Umbilical cord (tissue), 2 donors: ENCODE measurements around the gene DHX32. TPM values are rescaled to one million over a fixed set of nuclear protein-coding genes. Genes with fewer than 3 reads are reported as not detected.
"Not testable (repeated sequence)": the region's sequence is repeated elsewhere in the genome, so short reads cannot be mapped to it uniquely, and the experiment has no call there.

Experiments
- DNase-seq: peaks from one replicate; pipeline ENCODE4 v3.0.0-alpha.2; 2015; ENCODE audit warnings: low spot score
- total RNA-seq: library from RNA; depleted of rRNA; stranded (reverse); fragments of >200 nt; gene quantifications from one replicate; pipeline ENCODE4 v1.2.3, GENCODE V29; 2014; ENCODE audit warnings: low replicate concordance; ENCODE audit not compliant: insufficient read depth

The DHX32 gene
- total RNA-seq, 1 donor from 2014 or later = 40.4 TPM

GRCh38 chr10:125896088-125896934 lies 15.2 kb upstream of the DHX32 start, which contains the start of gene FANK1:
FANK1 (plus strand) TSS chr10:125896564; CDS start chr10:125896643, 79 bp downstream.
- DNase-seq = peak; percentile 92

GRCh38 chr10:125895130-125896087 lies 14.3 kb upstream of the DHX32 start:
- DNase-seq = peak; percentile 63

GRCh38 chr10:125894176-125894575 lies 13.1 kb upstream of the DHX32 start:
- not testable (repeated sequence) for DNase-seq

GRCh38 chr10:125892402-125892801 lies 11.3 kb upstream of the DHX32 start:
- DNase-seq = not testable (repeated sequence)

GRCh38 chr10:125889441-125889840 lies 8.3 kb upstream of the DHX32 start:
- not testable (repeated sequence) for DNase-seq

GRCh38 chr10:125886914-125887512 lies 5.9 kb upstream of the DHX32 start:
- DNase-seq = no peak

- DNase-seq = no peak
These were observed 2.1 kb upstream of the DHX32 start for GRCh38 chr10:125883211-125883610.

GRCh38 chr10:125882596-125882995 lies 1.5 kb upstream of the DHX32 start:
- DNase-seq = no peak

- DNase-seq = peak; percentile 83
These were observed 373 bp downstream of the DHX32 start for GRCh38 chr10:125880719-125881118.

GRCh38 chr10:125878957-125879835 lies 1.9 kb downstream of the DHX32 start:
- no peak for DNase-seq

GRCh38 chr10:125871338-125871737 lies 9.8 kb downstream of the DHX32 start:
- DNase-seq = peak; percentile 42

GRCh38 chr10:125868372-125868975 lies 12.6 kb downstream of the DHX32 start:
- peak; percentile 39 for DNase-seq

- DNase-seq = no peak
These were observed 14.6 kb downstream of the DHX32 start for GRCh38 chr10:125866421-125867029.

GRCh38 chr10:125865120-125865519 lies 16.0 kb downstream of the DHX32 start:
- no peak for DNase-seq

GRCh38 chr10:125859128-125859817 lies 21.8 kb downstream of the DHX32 start:
- no peak for DNase-seq

- DNase-seq = no peak
These were observed 23.8 kb downstream of the DHX32 start for GRCh38 chr10:125857185-125857760.

- DNase-seq = no peak
These were observed 28.6 kb downstream of the DHX32 start for GRCh38 chr10:125852487-125852886.

- no peak for DNase-seq
These were observed 30.0 kb downstream of the DHX32 start for GRCh38 chr10:125850766-125851731.
